H1 (cell line): Measurements from ENCODE around the gene GABPB2. TPM values are rescaled to one million over a fixed set of nuclear protein-coding genes. Genes with fewer than 3 reads are reported as not detected.

Source experiments
- ATF3 ChIP-seq: IDR thresholded peaks from 2 replicates; pipeline ENCODE4 v1.6.1; 2011; ENCODE audit warnings: low read depth, mild to moderate bottlenecking, low read length; ENCODE audit not compliant: insufficient read depth
- NANOG ChIP-seq: IDR thresholded peaks from 2 replicates; pipeline ENCODE4 v1.6.1; 2011; ENCODE audit warnings: low read length, low read depth, mild to moderate bottlenecking, inconsistent platforms; ENCODE audit not compliant: insufficient read depth, poor library complexity, severe bottlenecking
- POU5F1 ChIP-seq: IDR thresholded peaks from 2 replicates; pipeline ENCODE4 v1.6.1; 2011; ENCODE audit warnings: low read depth, mild to moderate bottlenecking, low read length, moderate library complexity
- RXRA ChIP-seq: IDR thresholded peaks from 2 replicates; pipeline ENCODE4 v1.6.1; 2011; ENCODE audit warnings: low read depth, mild to moderate bottlenecking, low read length, moderate library complexity; ENCODE audit not compliant: insufficient read depth
- SIN3A ChIP-seq, 2 experiments: IDR thresholded peaks in 1 of 2; conservative IDR thresholded peaks in 1 of 2; 2 replicates each; pipeline ENCODE4 v1.6.1; 2011 to 2012; ENCODE audit warnings: low read length in 2 of 2, improper control_type of control experiment in 1 of 2, low read depth in 1 of 2, mild to moderate bottlenecking in 1 of 2
- SIRT6 ChIP-seq: IDR thresholded peaks from one replicate; pipeline ENCODE4 v1.7.1; 2012; ENCODE audit warnings: low read length, inconsistent platforms
- SP4 ChIP-seq: IDR thresholded peaks from 2 replicates; pipeline ENCODE4 v1.6.1; 2012; ENCODE audit warnings: low read length, inconsistent platforms
- TBP ChIP-seq: IDR thresholded peaks from 2 replicates; pipeline ENCODE4 v1.6.1; 2011; ENCODE audit warnings: low read depth, low read length, improper control_type of control experiment
- TEAD4 ChIP-seq: IDR thresholded peaks from 2 replicates; pipeline ENCODE4 v1.6.1; 2012; ENCODE audit warnings: low read depth, low read length, inconsistent platforms, mixed read lengths
- polyA plus RNA-seq, 7 experiments: library from polyadenylated mRNA; depleted of rRNA in 3 of 7; stranded (reverse) in 5 of 7; unstranded in 2 of 7; fragments of >200 nt in 5 of 7; fragments of 200-250 nt in 2 of 7; gene quantifications; 1 replicate in 5 of 7; 2 replicates in 1 of 7; 4 replicates in 1 of 7; pipeline versions ENCODE4 v1.2.1 to v1.2.3, GENCODE V29; 2011 to 2013; ENCODE audit warnings: missing spikeins in 2 of 7, mixed read lengths in 2 of 7
- total RNA-seq: library from RNA; stranded (reverse); fragmentation: NEBNext Ultra II Directional; extraction: Animal tissue kit (Norgen Biotek cat#: 25700); gene quantifications from 2 replicates; pipeline ENCODE4 v1.2.1, GENCODE V29; 2021

The GABPB2 gene
- total and polyA plus RNA-seq, 2 of the 8 experiments (the other 6 are each of a cell fraction or from before 2014, with no cell fraction given) = 1.8 to 2.4 TPM

- TF ChIP-seq SP4 = no peak
- no peak for TF ChIP-seq TBP
- TF ChIP-seq NANOG = no peak
- TF ChIP-seq RXRA = no peak
- no peak for TF ChIP-seq SIN3A (conservative IDR thresholded peaks at IDR 0.05 in 1 of 2, IDR thresholded peaks at IDR 0.05 in 1 of 2; ENCODE audit: low read depth in 1 of 2, low read length in 2 of 2)
- no peak for TF ChIP-seq TEAD4
- TF ChIP-seq ATF3 = no peak
- TF ChIP-seq SIRT6 = no peak
- TF ChIP-seq POU5F1 = no peak
Measured at GRCh38 chr1:151098126-151098525, 27.6 kb downstream of the GABPB2 start (continued).
